B cell (primary cell): ENCODE data around the gene WNT9B. TPM values are rescaled to one million over a fixed set of nuclear protein-coding genes. Genes with fewer than 3 reads are reported as not detected.

Experiments used
- ATAC-seq: fragments of 200-7000 bp; cut with Tn5 transposase; one replicate; pipeline ENCODE4 v1.10.0; 2021; ENCODE audit warnings: low read depth, mild to moderate bottlenecking, moderate number of reproducible peaks, moderate library complexity
- CTCF ChIA-PET: fragments of 350-600 bp; sonication (Branson Sonifier 250); formaldehyde crosslinking; loops from one replicate; lab custom pipeline; 2021; ENCODE audit warnings: antibody characterized with exemption, inconsistent platforms; lab: Charles Lee
- POLR2A ChIA-PET: fragments of 350-600 bp; sonication (Branson Sonifier 250); formaldehyde crosslinking; loops from one replicate; lab custom pipeline; 2021; ENCODE audit warnings: antibody characterized with exemption; lab: Charles Lee
- DNase-seq: peaks from one replicate; pipeline ENCODE4 v3.0.0; 2013
- H2AFZ ChIP-seq: 2 replicates; pipeline ENCODE4 v1.6.1; 2012; ENCODE audit warnings: mild to moderate bottlenecking, low read depth, low read length; ENCODE audit not compliant: insufficient read depth, poor library complexity, severe bottlenecking
- H3K27ac ChIP-seq, 2 donors: 1 replicate in 1 of 2; 2 replicates in 1 of 2; pipeline ENCODE4 v1.5.1; 2012 to 2013; ENCODE audit warnings: low read length in 2 of 2, mild to moderate bottlenecking in 2 of 2, moderate library complexity in 1 of 2
- H3K27me3 ChIP-seq, 4 experiments: fragments of 200-600 bp in 1 of 4; sonication (generic) in 1 of 4; replicated peaks in 1 of 4; 1 replicate in 2 of 4; 2 replicates in 2 of 4; pipeline versions ENCODE4 v1.6.1 to v1.7.0; 2013 to 2016; ENCODE audit warnings: low read length in 3 of 4, mild to moderate bottlenecking in 2 of 4, mixed read lengths in 1 of 4, moderate library complexity in 1 of 4; ENCODE audit not compliant: insufficient read depth in 4 of 4, control insufficient read depth in 3 of 4; ENCODE audit errors: control extremely low read depth in 1 of 4
- H3K36me3 ChIP-seq, 2 experiments: replicated peaks in 1 of 2; 1 replicate in 1 of 2; 2 replicates in 1 of 2; pipeline versions ENCODE4 v1.6.1 to v1.7.1; 2013; ENCODE audit warnings: low read length in 1 of 2; ENCODE audit not compliant: insufficient read depth in 2 of 2, control insufficient read depth in 1 of 2; ENCODE audit errors: control extremely low read depth in 1 of 2, extremely low read depth in 1 of 2
- H3K4me1 ChIP-seq, 2 donors: fragments of 200-600 bp in 1 of 2; sonication (generic) in 1 of 2; 1 replicate in 1 of 2; 2 replicates in 1 of 2; pipeline versions ENCODE4 v1.5.1 to v1.6.1; 2013 to 2017; ENCODE audit warnings: low read length in 2 of 2; ENCODE audit not compliant: control insufficient read depth in 2 of 2, insufficient read depth in 2 of 2
- H3K4me2 ChIP-seq: replicated peaks from 2 replicates; pipeline ENCODE3; 2012; ENCODE audit warnings: mild to moderate bottlenecking, low read depth, low read length; ENCODE audit not compliant: poor library complexity, severe bottlenecking
- H3K4me3 ChIP-seq, 5 experiments: fragments of 200-600 bp in 1 of 5; sonication (generic) in 1 of 5; 1 replicate in 3 of 5; 2 replicates in 2 of 5; pipeline versions ENCODE4 v1.5.1 to v1.7.0; 2011 to 2016; ENCODE audit warnings: low read length in 4 of 5, mild to moderate bottlenecking in 4 of 5, low read depth in 2 of 5, control low read depth in 1 of 5, moderate library complexity in 1 of 5; ENCODE audit not compliant: insufficient read depth in 1 of 5; ENCODE audit errors: control extremely low read depth in 1 of 5, extremely low read depth in 1 of 5
- H3K79me2 ChIP-seq: fragments of 200-600 bp; sonication (generic); one replicate; pipeline ENCODE4 v1.6.0; 2016; ENCODE audit warnings: low read length; ENCODE audit not compliant: control insufficient read depth, insufficient read depth
- H3K9ac ChIP-seq: fragments of 200-600 bp; sonication (generic); 2 replicates; pipeline ENCODE4 v1.6.1; 2017; ENCODE audit warnings: mild to moderate bottlenecking, low read length, moderate library complexity
- H3K9me3 ChIP-seq, 3 donors: one replicate each; pipeline versions ENCODE4 v1.6.1 to v1.7.1; 2013; ENCODE audit warnings: low read length in 2 of 3; ENCODE audit not compliant: control insufficient read depth in 2 of 3, insufficient read depth in 1 of 3; ENCODE audit errors: control extremely low read depth in 1 of 3
- H4K20me1 ChIP-seq: 2 replicates; pipeline ENCODE4 v1.6.0; 2012; ENCODE audit warnings: mild to moderate bottlenecking, low read length; ENCODE audit not compliant: insufficient read depth, control insufficient read depth, poor library complexity, severe bottlenecking
- H3K27ac Mint-ChIP-seq: one replicate; pipeline ENCODE4 v1.8.0; 2021; ENCODE audit warnings: mixed read lengths
- H3K27me3 Mint-ChIP-seq: one replicate; pipeline ENCODE4 v1.8.0; 2021; ENCODE audit warnings: mixed read lengths
- H3K4me1 Mint-ChIP-seq: one replicate; pipeline ENCODE4 v1.8.0; 2021; ENCODE audit warnings: mixed read lengths
- H3K4me3 Mint-ChIP-seq: one replicate; pipeline ENCODE4 v1.8.0; 2021; ENCODE audit warnings: mixed read lengths
- H3K9me3 Mint-ChIP-seq: one replicate; pipeline ENCODE4 v1.8.0; 2022; ENCODE audit warnings: mixed read lengths; ENCODE audit not compliant: insufficient read depth
- EZH2 ChIP-seq: IDR thresholded peaks from 2 replicates; pipeline ENCODE4 v1.6.1; 2012; ENCODE audit warnings: borderline replicate concordance, low read depth, mild to moderate bottlenecking, moderate library complexity, low read length; ENCODE audit not compliant: insufficient read depth, poor library complexity, severe bottlenecking
- WGBS: methylation state at CpG from one replicate; pipeline ENCODE4 v1.1.5; 2013; ENCODE audit warnings: missing lambda C conversion rate; ENCODE audit not compliant: insufficient coverage; 5-methylcytosine and 5-hydroxymethylcytosine counted together
- intact Hi-C: fragments of 100-400 bp; cut with micrococcal nuclease; formaldehyde crosslinking; loops from one replicate; pipeline ENCODE4 v1.10.0; 2022
- polyA plus RNA-seq: library from polyadenylated mRNA; depleted of rRNA; stranded (reverse); fragments of >200 nt; gene quantifications from 2 replicates; pipeline ENCODE4 v1.2.3, GENCODE V29; 2012
- total RNA-seq, 2 donors: library from RNA; stranded (reverse); fragments of 120-200 nt in 1 of 2; gene quantifications; 1 replicate in 1 of 2; 2 replicates in 1 of 2; pipeline versions ENCODE4 v1.2.3 to v1.2.4, GENCODE V29; 2013 to 2022
- TF ChIP-seq, protein P1 (sequence below): fragments of 200-600 bp; IDR thresholded peaks from one replicate; pipeline ENCODE4 v1.8.0; 2022; ENCODE audit warnings: antibody characterized with exemption, mild to moderate bottlenecking

The WNT9B gene
- total and polyA plus RNA-seq, 2 donors (not counting 1 experiment from before 2014, with no cell fraction given), result not detected

- Mint-ChIP-seq H3K27me3 (peaks cover 25% of the 10 kb centered on the region), H3K9me3 (no peaks in the 10 kb centered on the region), H3K4me1 (no peaks in the 10 kb centered on the region), H3K27ac (no peak overlapping the region), H3K4me3 (no peak overlapping the region)
- CTCF ChIA-PET, result no interaction called here
- peaks cover 0 to 5% (median 0%) of the 10 kb centered on the region in 4 experiments for H3K27me3 ChIP-seq
- no peak overlapping the region for H3K4me2 ChIP-seq
- POLR2A ChIA-PET, result no interaction called here
- no peak overlapping the region for H2AFZ ChIP-seq
- no peak overlapping the region for H3K4me3 ChIP-seq
- intact Hi-C loops, result no loop called here
- H3K79me2 ChIP-seq, result no peaks in the 10 kb centered on the region
- TF ChIP-seq, protein P1, sequence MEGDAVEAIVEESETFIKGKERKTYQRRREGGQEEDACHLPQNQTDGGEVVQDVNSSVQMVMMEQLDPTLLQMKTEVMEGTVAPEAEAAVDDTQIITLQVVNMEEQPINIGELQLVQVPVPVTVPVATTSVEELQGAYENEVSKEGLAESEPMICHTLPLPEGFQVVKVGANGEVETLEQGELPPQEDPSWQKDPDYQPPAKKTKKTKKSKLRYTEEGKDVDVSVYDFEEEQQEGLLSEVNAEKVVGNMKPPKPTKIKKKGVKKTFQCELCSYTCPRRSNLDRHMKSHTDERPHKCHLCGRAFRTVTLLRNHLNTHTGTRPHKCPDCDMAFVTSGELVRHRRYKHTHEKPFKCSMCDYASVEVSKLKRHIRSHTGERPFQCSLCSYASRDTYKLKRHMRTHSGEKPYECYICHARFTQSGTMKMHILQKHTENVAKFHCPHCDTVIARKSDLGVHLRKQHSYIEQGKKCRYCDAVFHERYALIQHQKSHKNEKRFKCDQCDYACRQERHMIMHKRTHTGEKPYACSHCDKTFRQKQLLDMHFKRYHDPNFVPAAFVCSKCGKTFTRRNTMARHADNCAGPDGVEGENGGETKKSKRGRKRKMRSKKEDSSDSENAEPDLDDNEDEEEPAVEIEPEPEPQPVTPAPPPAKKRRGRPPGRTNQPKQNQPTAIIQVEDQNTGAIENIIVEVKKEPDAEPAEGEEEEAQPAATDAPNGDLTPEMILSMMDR, result no peak
- TF ChIP-seq EZH2, result no peak
- no peaks in the 10 kb centered on the region for H3K36me3 ChIP-seq
- H4K20me1 ChIP-seq, result no peaks in the 10 kb centered on the region
- no peak overlapping the region for H3K27ac ChIP-seq
- ATAC-seq (no peak), DNase-seq (no peak)
- H3K9me3 ChIP-seq, result no peaks in the 10 kb centered on the region
- no peaks in the 10 kb centered on the region for H3K4me1 ChIP-seq
- 78% methylated on average over 6 of the region's 10 CpGs for WGBS
- no peak overlapping the region for H3K9ac ChIP-seq
Measured at GRCh38 chr17:46885415-46886309, 34.3 kb downstream of the WNT9B start.

GRCh38 chr17:46886310-46886663 lies 34.9 kb downstream of the WNT9B start:
- Mint-ChIP-seq H3K27me3 (peaks cover 31% of the 10 kb centered on the region), H3K9me3 (no peaks in the 10 kb centered on the region), H3K4me3 (no peak overlapping the region), H3K4me1 (no peaks in the 10 kb centered on the region), H3K27ac (no peak overlapping the region)
- ChIA-PET POLR2A (no interaction called here), CTCF (no interaction called here)
- no peak for DNase-seq
- peaks cover 0 to 5% (median 0%) of the 10 kb centered on the region in 4 experiments for H3K27me3 ChIP-seq
- H3K9me3 ChIP-seq, result no peaks in the 10 kb centered on the region
- TF ChIP-seq EZH2, result no peak
- TF ChIP-seq, protein P1, result no peak
- H3K4me2 ChIP-seq, result no peak overlapping the region
- no peak overlapping the region for H3K9ac ChIP-seq
- no peak overlapping the region for H3K4me3 ChIP-seq
- H3K4me1 ChIP-seq, result no peaks in the 10 kb centered on the region
- no peaks in the 10 kb centered on the region for H3K36me3 ChIP-seq
- no CpG with 5 or more reads among the region's 1 CpG for WGBS
- H4K20me1 ChIP-seq, result no peaks in the 10 kb centered on the region
- H3K79me2 ChIP-seq, result no peaks in the 10 kb centered on the region
- intact Hi-C loops, result no loop called here
- ATAC-seq, result no peak
- H3K27ac ChIP-seq, result no peak overlapping the region
- no peak overlapping the region for H2AFZ ChIP-seq
